HG03571 (cell line): ENCODE results near the gene ANKRD50.

Source experiments
- ATAC-seq: cut with Tn5 transposase; IDR thresholded peaks from one replicate; pipeline ENCODE4 v1.9.1; 2021; ENCODE audit not compliant: unreplicated experiment

ANKRD50 gene

GRCh38 chr4:124710911-124711310 lies 1.6 kb downstream of the ANKRD50 start:
- no peak for ATAC-seq

GRCh38 chr4:124710015-124710741 lies 2.4 kb downstream of the ANKRD50 start:
- ATAC-seq, result no peak

GRCh38 chr4:124708517-124709300 lies 3.8 kb downstream of the ANKRD50 start:
- ATAC-seq, result no peak

GRCh38 chr4:124705393-124705792 lies 7.1 kb downstream of the ANKRD50 start:
- no peak for ATAC-seq

GRCh38 chr4:124703154-124703553 lies 9.4 kb downstream of the ANKRD50 start:
- no peak for ATAC-seq

GRCh38 chr4:124697441-124697840 lies 15.1 kb downstream of the ANKRD50 start:
- ATAC-seq, result no peak

GRCh38 chr4:124696182-124696581 lies 16.4 kb downstream of the ANKRD50 start:
- no peak for ATAC-seq

- ATAC-seq, result no peak
These were observed 17.5 kb downstream of the ANKRD50 start for GRCh38 chr4:124694946-124695598.

GRCh38 chr4:124694306-124694705 lies 18.2 kb downstream of the ANKRD50 start:
- ATAC-seq, result no peak

GRCh38 chr4:124691801-124692200 lies 20.7 kb downstream of the ANKRD50 start:
- ATAC-seq, result no peak

GRCh38 chr4:124686279-124686678 lies 26.3 kb downstream of the ANKRD50 start:
- ATAC-seq, result no peak

- no peak for ATAC-seq
These were observed 26.7 kb downstream of the ANKRD50 start for GRCh38 chr4:124685851-124686250.

GRCh38 chr4:124684301-124684700 lies 28.2 kb downstream of the ANKRD50 start:
- ATAC-seq, result no peak

GRCh38 chr4:124682384-124682783 lies 30.1 kb downstream of the ANKRD50 start:
- ATAC-seq, result no peak

- no peak for ATAC-seq
These were observed 46.0 kb downstream of the ANKRD50 start for GRCh38 chr4:124666496-124666895.

- no peak for ATAC-seq
These were observed 53.7 kb downstream of the ANKRD50 start for GRCh38 chr4:124658795-124659194.

GRCh38 chr4:124650614-124651013 lies 61.9 kb downstream of the ANKRD50 start:
- no peak for ATAC-seq

- no peak for ATAC-seq
These were observed 64.9 kb downstream of the ANKRD50 start for GRCh38 chr4:124647599-124647998.

- ATAC-seq, result no peak
These were observed 67.9 kb downstream of the ANKRD50 start for GRCh38 chr4:124644621-124645020.

- ATAC-seq, result no peak
These were observed 69.7 kb downstream of the ANKRD50 start for GRCh38 chr4:124642846-124643245.

GRCh38 chr4:124641715-124642381 lies 70.7 kb downstream of the ANKRD50 start:
- ATAC-seq, result no peak
